ENCODE measurements around the gene PILRB.
"Not testable (repeated sequence)": the region's sequence is repeated elsewhere in the genome, so short reads cannot be mapped to it uniquely, and the experiment has no call there.

PILRB gene

GRCh38 chr7:100358027-100358856 is at the start of gene PILRB:
TSS of gene PILRB (plus strand) at chr7:100358117. CDS start at chr7:100358303, 186 bp downstream.
- DNase-seq: no peak

GRCh38 chr7:100318329-100318728 is 39.6 kb upstream of the PILRB start:
- DNase-seq: not testable (repeated sequence)

- DNase-seq: not testable (repeated sequence)
These were observed 36.3 kb upstream of the PILRB start for GRCh38 chr7:100321648-100322047.

- not testable (repeated sequence) for DNase-seq
These were observed 33.7 kb upstream of the PILRB start for GRCh38 chr7:100324194-100324593.

GRCh38 chr7:100325671-100326070 is 32.2 kb upstream of the PILRB start:
- DNase-seq: not testable (repeated sequence)

- not testable (repeated sequence) for DNase-seq
These were observed 31.0 kb upstream of the PILRB start for GRCh38 chr7:100326914-100327313.

- peak; percentile 74 for DNase-seq
These were observed 22.1 kb upstream of the PILRB start for GRCh38 chr7:100335566-100336466.

- DNase-seq: not testable (repeated sequence)
These were observed 19.7 kb upstream of the PILRB start for GRCh38 chr7:100338083-100338696.

GRCh38 chr7:100341286-100341685 is 16.6 kb upstream of the PILRB start:
- not testable (repeated sequence) for DNase-seq

GRCh38 chr7:100342765-100343164 is 15.2 kb upstream of the PILRB start:
- DNase-seq: no peak

- DNase-seq: not testable (repeated sequence)
These were observed 13.8 kb upstream of the PILRB start for GRCh38 chr7:100344124-100344559.

- DNase-seq: peak; percentile 59
These were observed 13.2 kb upstream of the PILRB start for GRCh38 chr7:100344560-100345287.

GRCh38 chr7:100345288-100345672 is 12.6 kb upstream of the PILRB start:
- peak; percentile 47 for DNase-seq

GRCh38 chr7:100346921-100347320 is 11.0 kb upstream of the PILRB start:
- no peak for DNase-seq

- no peak for DNase-seq
These were observed 9.1 kb upstream of the PILRB start for GRCh38 chr7:100348805-100349204.

- no peak for DNase-seq
These were observed 8.2 kb upstream of the PILRB start for GRCh38 chr7:100349757-100350156.

- no peak for DNase-seq
These were observed 6.3 kb upstream of the PILRB start for GRCh38 chr7:100351657-100352058.

- not testable (repeated sequence) for DNase-seq
These were observed 5.6 kb upstream of the PILRB start for GRCh38 chr7:100352230-100352781.

- no peak for DNase-seq
These were observed 4.8 kb upstream of the PILRB start for GRCh38 chr7:100352984-100353684.

GRCh38 chr7:100353685-100354330 is 4.1 kb upstream of the PILRB start:
- peak; percentile 37 for DNase-seq

Measured in stimulated activated CD4-positive, alpha-beta T cell treated with anti-CD3 and anti-CD28 coated beads, Interleukin-12 subunit alpha, Interleukin-12 subunit beta, amount 100 ng/mL, for 4 hours (primary cell).